Coronary artery (tissue), 2 donors: ENCODE data around the gene HUS1.

Source experiments
- DNase-seq: peaks from one replicate; pipeline ENCODE4 v3.0.0-alpha.2; 2017; ENCODE audit warnings: low spot score
- H3K27ac ChIP-seq, 2 donors: fragments of 200-600 bp; sonication (generic); one replicate each; pipeline ENCODE4 v1.5.1; 2016 to 2019
- H3K4me3 ChIP-seq: fragments of 200-600 bp; sonication (generic); 2 replicates; pipeline ENCODE4 v1.5.1; 2016; ENCODE audit warnings: mild to moderate bottlenecking, moderate library complexity
- TF ChIP-seq, protein P1 (sequence below): fragments of 200-600 bp; sonication (generic); IDR thresholded peaks from one replicate; pipeline ENCODE4 v1.5.1; 2019; ENCODE audit warnings: antibody characterized with exemption

Gene HUS1

DNA sequence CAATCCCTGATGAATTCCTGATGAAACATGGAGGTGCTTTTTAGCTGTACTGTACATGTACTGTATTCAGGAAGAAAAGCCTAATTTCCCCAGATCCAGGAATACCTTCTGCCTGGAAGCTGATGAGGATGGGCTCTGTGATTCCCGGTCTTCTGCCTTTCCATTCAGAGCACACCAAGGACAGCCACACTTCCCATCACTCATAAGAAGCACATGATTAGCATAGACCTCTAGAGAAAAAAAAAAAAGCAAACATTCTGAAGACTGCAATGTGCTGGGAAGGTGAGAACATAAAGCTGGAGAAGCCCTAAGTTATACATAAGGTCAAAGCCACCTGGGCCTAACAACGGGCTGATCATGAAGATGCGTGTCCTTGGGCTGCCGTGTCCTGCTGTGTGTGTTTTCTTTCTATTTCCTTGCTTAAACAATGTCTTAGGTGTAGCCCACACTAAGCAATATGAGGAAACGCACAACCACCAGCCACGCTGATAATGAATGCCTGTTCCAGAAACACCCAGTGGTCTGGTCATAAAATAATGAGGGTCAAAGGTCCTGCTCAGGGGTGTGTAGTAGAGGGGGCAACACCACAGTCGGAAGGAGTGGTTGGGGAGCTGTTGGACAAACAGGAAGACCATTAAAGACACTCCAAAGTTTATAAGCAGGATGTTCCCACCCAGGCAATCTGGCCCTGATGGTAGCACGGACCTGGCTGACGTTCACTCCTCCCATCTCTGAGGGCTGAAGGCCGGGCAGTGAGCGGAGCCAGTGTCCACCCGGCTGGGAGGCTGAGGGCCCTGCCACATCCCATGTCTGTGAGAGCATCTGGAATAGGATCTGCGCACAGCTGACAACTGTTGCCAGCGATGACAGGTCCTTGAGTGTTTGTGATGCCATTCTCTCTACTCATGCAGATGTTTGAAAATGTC lies 39.1 kb downstream of the HUS1 start:
- Histone ChIP-seq H3K27ac (peak overlapping the region; percentile 39 to 86), H3K4me3 (no peak overlapping the region)
- no peak for DNase-seq
- TF ChIP-seq, protein P1, sequence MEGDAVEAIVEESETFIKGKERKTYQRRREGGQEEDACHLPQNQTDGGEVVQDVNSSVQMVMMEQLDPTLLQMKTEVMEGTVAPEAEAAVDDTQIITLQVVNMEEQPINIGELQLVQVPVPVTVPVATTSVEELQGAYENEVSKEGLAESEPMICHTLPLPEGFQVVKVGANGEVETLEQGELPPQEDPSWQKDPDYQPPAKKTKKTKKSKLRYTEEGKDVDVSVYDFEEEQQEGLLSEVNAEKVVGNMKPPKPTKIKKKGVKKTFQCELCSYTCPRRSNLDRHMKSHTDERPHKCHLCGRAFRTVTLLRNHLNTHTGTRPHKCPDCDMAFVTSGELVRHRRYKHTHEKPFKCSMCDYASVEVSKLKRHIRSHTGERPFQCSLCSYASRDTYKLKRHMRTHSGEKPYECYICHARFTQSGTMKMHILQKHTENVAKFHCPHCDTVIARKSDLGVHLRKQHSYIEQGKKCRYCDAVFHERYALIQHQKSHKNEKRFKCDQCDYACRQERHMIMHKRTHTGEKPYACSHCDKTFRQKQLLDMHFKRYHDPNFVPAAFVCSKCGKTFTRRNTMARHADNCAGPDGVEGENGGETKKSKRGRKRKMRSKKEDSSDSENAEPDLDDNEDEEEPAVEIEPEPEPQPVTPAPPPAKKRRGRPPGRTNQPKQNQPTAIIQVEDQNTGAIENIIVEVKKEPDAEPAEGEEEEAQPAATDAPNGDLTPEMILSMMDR = no peak

DNA sequence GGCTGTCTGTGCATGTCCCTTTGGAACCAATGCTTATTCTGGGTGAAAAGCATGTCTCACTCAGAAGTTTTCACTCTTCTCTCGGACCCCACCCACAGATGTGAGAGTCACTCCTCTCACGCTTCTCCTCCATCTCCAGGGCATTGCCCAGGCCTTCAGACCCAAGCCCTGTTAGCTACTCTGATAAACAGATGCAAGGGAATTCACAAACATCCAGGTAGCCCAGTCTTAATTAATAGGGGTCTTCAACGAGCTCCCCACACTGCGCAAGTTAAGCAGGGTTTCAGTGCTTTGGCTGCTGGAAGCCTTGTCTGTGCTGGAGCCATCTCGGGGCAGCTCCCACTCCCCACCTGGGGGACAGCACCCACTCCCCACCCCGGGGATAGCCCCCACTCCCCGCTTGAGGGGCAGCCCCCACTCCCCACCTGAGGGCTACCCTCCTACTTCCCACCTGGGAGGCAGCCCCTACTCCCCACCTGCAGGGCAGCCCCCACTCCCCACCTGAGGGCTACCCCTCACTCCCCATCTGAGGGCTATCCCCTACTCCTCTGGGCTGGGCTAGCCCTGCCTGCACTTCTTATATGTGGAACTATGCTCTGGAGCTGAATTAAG lies 39.9 kb downstream of the HUS1 start:
- no peak overlapping the region for H3K4me3 ChIP-seq
- no peak for DNase-seq
- H3K27ac ChIP-seq = peak overlapping the region in 1 of 2 donors; percentile 49
- TF ChIP-seq, protein P1 = no peak

DNA sequence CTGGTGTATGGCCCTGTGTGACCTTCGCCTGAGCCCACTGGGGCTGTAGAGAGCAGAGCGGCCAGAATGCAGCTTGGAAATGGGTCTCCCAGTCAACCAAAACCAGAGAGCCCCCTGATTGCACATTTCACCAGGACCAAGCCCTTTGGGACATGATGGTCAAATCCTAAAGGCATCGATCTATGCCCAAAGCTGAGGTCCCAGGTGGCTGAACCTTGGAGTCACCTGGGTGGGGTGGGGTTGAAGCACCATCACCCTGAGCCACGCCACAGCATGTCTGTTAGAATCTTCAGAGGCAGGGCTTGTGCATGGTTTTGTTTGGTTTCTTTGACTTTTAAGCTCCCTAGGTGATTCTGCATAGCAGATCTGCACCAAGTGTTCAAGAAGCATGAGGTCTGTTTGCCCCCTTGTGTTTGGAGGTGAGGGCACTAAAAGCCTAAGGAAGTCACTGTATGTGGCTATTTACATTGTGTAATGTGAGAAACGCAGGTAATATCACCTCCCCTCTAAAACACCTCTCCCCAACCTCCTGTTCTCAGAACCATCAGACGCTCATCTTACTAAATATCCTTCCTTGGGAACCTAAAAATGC lies 40.7 kb downstream of the HUS1 start:
- Histone ChIP-seq H3K27ac (no peak overlapping the region), H3K4me3 (no peak overlapping the region)
- no peak for DNase-seq
- TF ChIP-seq, protein P1 = no peak

DNA sequence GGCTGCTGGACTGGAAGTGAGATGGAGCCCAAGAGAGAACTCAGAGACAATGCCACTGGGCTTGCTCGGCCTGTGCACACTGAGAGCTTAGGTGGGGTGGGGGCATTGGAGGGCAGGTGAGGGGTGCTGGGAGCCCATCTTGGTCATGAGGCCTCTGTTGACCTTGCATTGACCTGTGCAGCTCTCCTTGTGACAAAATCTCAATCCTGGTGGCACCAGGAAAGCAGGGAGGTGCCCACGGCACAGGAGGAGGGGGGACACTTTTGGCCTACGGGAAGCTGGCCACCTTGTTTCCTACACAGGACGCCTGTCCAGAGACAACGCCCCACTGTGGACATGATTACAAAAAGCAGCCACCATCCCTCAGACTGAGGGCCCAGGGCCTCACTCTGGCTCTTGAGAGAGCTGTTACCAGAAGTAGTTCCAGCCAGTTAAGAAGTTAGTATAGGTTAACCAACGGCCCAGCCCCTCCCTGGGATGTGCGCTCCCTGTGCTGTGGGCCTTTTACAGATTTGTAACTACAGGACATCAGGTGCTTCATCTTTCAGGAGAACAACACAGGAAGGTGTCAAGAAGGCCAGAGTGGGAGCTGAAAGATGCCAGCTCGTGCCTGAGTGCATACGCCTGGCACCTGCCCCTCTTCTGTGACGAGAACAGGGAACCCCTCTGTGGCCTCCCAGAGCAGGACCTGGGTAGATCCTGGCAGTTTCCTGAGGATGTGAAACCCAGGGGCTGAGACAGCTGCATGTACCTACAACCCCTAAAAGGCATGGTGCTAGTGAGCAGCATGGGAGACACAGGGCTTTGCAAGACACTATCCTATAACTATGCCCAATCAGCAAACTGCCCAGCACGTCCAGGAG lies 41.5 kb downstream of the HUS1 start:
- TF ChIP-seq, protein P1 = no peak
- DNase-seq = no peak
- no peak overlapping the region for H3K4me3 ChIP-seq
- H3K27ac ChIP-seq = no peak overlapping the region

DNA sequence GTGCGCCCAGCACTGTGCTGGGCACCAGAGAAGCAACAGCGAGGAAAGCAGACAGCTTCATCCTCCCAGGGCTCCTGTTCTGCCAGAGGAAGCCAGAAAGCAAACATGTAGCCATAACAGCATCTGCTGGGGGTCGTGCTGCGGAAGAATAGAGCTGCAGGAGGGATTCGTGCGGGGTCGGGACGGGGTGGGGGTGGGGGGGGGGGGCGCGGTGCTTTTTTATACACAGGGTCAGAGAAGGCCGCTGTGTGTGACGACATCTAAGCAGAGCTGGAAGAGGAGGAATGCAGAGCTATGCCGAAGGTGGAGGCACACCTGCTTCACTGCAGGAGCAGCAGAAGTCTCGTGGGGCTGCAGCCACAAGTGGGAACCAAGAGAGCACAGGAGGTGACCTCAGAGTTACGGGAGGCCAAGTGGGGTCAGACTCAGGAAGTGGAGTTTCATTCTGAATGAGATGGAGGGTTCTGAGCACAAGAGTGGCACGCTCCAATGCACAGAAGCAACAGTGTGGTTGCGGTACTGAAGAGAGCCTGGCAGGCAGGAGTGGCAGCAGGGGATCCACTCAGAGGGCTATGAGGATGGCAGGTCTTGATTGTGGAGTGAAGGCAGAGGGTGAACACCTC lies 42.2 kb downstream of the HUS1 start:
- TF ChIP-seq, protein P1 = no peak
- DNase-seq = no peak
- H3K27ac ChIP-seq = no peak overlapping the region
- H3K4me3 ChIP-seq = no peak overlapping the region

DNA sequence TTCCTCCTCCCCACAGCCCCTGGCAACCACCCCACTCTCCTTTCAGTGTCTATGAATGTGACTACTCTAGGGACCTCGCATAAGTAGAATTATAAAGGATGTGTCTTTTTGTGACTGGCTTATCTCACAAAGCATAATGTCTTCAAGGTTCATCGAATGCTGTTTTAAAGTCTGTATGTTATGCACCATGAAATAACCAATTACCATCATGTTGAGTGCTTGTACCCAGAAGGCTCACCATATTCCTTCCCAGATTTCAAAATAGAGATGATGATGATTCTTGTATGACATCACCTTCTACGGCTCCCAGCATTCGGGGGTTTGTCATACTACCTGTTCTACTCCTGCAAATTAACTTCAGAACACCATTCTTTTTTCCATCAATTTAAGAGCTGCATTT lies 43.1 kb downstream of the HUS1 start:
- DNase-seq = no peak
- Histone ChIP-seq H3K4me3 (no peak overlapping the region), H3K27ac (no peak overlapping the region)
- TF ChIP-seq, protein P1 = no peak
